ENCODE measurements around the gene GARIN5B. TPM values are rescaled to one million over a fixed set of nuclear protein-coding genes. Genes with fewer than 3 reads are reported as not detected.

GARIN5B gene
- total RNA-seq, 1 experiment from 2014 or later: not detected

DNA sequence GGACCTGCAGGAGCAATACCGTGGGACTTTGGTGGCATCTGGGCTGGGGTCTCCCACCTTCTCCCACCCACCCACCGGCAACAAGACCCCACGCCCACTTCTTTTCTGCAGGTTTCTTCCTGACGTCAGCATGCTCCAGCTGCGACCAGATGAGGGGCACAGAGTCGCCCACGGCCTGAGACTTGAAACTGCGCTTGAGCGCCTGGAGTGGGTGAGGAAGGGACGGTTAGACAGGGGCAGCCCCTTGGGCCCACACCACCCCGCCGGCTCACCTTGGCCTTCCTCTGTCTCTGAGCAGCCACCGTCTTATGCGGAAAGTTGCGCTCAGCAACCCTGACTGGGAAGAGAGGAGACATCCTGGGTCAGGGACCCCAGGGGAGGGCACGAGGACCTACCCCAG is 2.2 kb downstream of the GARIN5B start:
- H3K27me3 Mint-ChIP-seq (ENCODE audit: insufficient read depth, unreplicated experiment): peaks cover 6% of the 10 kb centered on the region

DNA sequence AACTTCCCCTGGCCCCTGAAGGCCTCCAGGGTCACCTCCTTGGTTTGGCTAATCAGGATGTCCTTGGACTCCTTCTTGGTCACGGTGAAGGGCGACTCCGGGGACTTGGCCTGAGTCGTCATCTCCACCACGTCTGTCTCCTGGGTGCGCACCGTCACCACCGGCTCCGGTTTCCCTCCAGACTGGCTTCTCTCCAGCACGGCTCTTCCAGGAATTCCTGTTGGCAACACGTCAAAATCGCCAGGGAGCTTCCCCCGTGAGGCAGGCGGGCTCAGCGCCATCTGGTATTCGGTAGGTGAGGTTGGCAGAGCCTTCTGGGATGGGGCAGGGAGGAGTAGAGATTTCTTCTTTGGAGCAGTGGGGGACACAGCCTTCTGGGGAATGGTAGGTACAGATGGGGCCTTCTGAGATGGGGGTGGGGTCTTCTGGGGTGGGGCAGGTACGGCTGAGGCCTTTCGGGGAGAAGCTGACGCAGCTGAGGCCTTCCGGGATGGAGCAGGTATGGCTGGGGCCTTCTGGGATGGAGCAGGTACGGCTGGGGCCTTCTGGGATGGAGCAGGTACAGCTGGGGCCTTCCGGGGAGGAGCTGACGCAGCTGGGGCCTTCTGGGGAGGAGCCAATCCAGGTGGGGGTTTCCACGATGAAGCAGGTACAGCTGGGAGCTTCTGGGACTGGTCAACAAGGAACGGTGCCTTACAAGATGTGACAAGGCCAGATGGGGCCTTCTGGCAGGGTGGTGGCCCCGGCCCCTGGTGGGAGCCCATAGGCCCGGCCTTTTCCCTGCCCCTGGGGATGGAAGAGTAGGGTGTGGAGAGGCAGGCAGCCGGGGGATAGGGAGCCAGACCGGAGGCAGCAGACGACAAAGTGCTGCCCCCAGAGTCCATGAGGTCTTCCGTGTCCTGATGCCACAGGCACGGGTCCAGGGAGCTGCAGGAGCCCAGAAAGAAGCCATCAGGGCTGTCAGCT is 3.8 kb downstream of the GARIN5B start:
- H3K4me1 ChIP-seq: 0 out of 2 replicates have a peak, but pooled peaks cover 3% of the 10 kb centered on the region
- ChIA-PET CTCF (no interaction called here), POLR2A (interaction anchor here (1.3 kb wide), 1 partner anchor 20 kb away, joined by 6 read pairs; the partner anchor contains the start of gene KMT5C)
- no peaks in the 10 kb centered on the region for H3K9me3 ChIP-seq
- H3K27me3 ChIP-seq (replicated peaks; ENCODE audit: control insufficient read depth, insufficient read depth, low read length): no peaks in the 10 kb centered on the region
- H3K9me3 Mint-ChIP-seq (ENCODE audit: unreplicated experiment): no peaks in the 10 kb centered on the region
- H3K27me3 Mint-ChIP-seq (ENCODE audit: insufficient read depth, unreplicated experiment): peaks cover 6% of the 10 kb centered on the region
- no peak overlapping the region for H3K4me3 ChIP-seq (ENCODE audit: low read depth, low read length)
- DNase-seq: no peak
- H3K36me3 ChIP-seq (ENCODE audit: control insufficient read depth, insufficient read depth, low read length): no peaks in the 10 kb centered on the region
- no peak overlapping the region for H3K27ac Mint-ChIP-seq (ENCODE audit: unreplicated experiment)
- no peaks in the 10 kb centered on the region for H3K36me3 Mint-ChIP-seq (ENCODE audit: insufficient read depth, unreplicated experiment)
- BruUV-seq (replicated peaks): no TSS peak
- intact Hi-C loops (cut with micrococcal nuclease; ENCODE audit: unreplicated experiment): no loop called here
- H3K4me3 Mint-ChIP-seq (ENCODE audit: unreplicated experiment): no peak overlapping the region
- no peaks in the 10 kb centered on the region for H3K4me1 Mint-ChIP-seq (ENCODE audit: low read depth, unreplicated experiment)
- no peak for TF ChIP-seq CTCF (IDR thresholded peaks at IDR 0.05; ENCODE audit: insufficient read depth in 1 of 2, low read depth in 1 of 2, low read length in 1 of 2, severe bottlenecking in 1 of 2, unreplicated experiment in 1 of 2)

More for the DNA sequence above, 2.2 kb downstream of the GARIN5B start:
- H3K27me3 ChIP-seq (replicated peaks; ENCODE audit: control insufficient read depth, insufficient read depth, low read length): no peaks in the 10 kb centered on the region
- no peak overlapping the region for H3K27ac Mint-ChIP-seq (ENCODE audit: unreplicated experiment)
- no peak for TF ChIP-seq CTCF (IDR thresholded peaks at IDR 0.05; ENCODE audit: insufficient read depth in 1 of 2, low read depth in 1 of 2, low read length in 1 of 2, severe bottlenecking in 1 of 2, unreplicated experiment in 1 of 2)
- H3K9me3 Mint-ChIP-seq (ENCODE audit: unreplicated experiment): no peaks in the 10 kb centered on the region
- BruUV-seq (replicated peaks): no TSS peak
- intact Hi-C loops (cut with micrococcal nuclease; ENCODE audit: unreplicated experiment): no loop called here
- no peaks in the 10 kb centered on the region for H3K36me3 Mint-ChIP-seq (ENCODE audit: insufficient read depth, unreplicated experiment)
- H3K4me1 ChIP-seq: no peaks in the 10 kb centered on the region
- H3K4me3 ChIP-seq (ENCODE audit: low read depth, low read length): no peak overlapping the region
- DNase-seq: no peak
- ChIA-PET CTCF (no interaction called here), POLR2A (no interaction called here)
- no peak overlapping the region for H3K4me3 Mint-ChIP-seq (ENCODE audit: unreplicated experiment)
- H3K36me3 ChIP-seq (ENCODE audit: control insufficient read depth, insufficient read depth, low read length): no peaks in the 10 kb centered on the region
- H3K4me1 Mint-ChIP-seq (ENCODE audit: low read depth, unreplicated experiment): no peaks in the 10 kb centered on the region
- H3K9me3 ChIP-seq: no peaks in the 10 kb centered on the region

DNA sequence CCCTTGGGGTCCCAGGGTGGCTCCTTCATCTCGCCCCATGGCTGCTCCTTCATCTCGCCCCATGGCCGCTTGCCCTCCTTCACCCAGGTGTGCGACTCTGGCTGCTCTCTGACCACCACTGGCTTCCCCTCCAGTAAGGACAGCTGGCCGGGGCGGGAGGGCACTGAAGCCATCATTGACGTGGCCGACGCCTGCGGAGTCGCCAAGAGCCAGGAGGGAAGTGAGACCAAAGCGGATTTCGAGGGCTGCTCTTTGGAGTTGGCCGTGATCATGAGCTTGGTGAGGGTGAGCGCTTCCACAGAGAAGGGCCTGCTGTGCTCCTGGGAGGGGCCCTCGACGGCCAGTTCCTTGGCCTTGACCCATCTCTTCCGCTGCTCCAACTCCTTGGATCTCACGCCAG is 4.6 kb downstream of the GARIN5B start:
- BruUV-seq (replicated peaks): no TSS peak
- intact Hi-C loops (cut with micrococcal nuclease; ENCODE audit: unreplicated experiment): no loop called here
- H3K27ac Mint-ChIP-seq (ENCODE audit: unreplicated experiment): no peak overlapping the region
- H3K36me3 Mint-ChIP-seq (ENCODE audit: insufficient read depth, unreplicated experiment): peaks cover 6% of the 10 kb centered on the region
- no peak overlapping the region for H3K4me3 ChIP-seq (ENCODE audit: low read depth, low read length)
- H3K36me3 ChIP-seq (ENCODE audit: control insufficient read depth, insufficient read depth, low read length): no peaks in the 10 kb centered on the region
- H3K9me3 Mint-ChIP-seq (ENCODE audit: unreplicated experiment): no peaks in the 10 kb centered on the region
- H3K27me3 ChIP-seq (replicated peaks; ENCODE audit: control insufficient read depth, insufficient read depth, low read length): peaks cover under 1% of the 10 kb centered on the region
- DNase-seq: no peak
- H3K9me3 ChIP-seq: no peaks in the 10 kb centered on the region
- TF ChIP-seq CTCF (IDR thresholded peaks at IDR 0.05; ENCODE audit: insufficient read depth in 1 of 2, low read depth in 1 of 2, low read length in 1 of 2, severe bottlenecking in 1 of 2, unreplicated experiment in 1 of 2): no peak
- H3K4me1 Mint-ChIP-seq (ENCODE audit: low read depth, unreplicated experiment): no peaks in the 10 kb centered on the region
- H3K4me1 ChIP-seq: peaks cover 4% of the 10 kb centered on the region; the same call in 1 of the 2 replicates
- H3K27me3 Mint-ChIP-seq (ENCODE audit: insufficient read depth, unreplicated experiment): peaks cover 6% of the 10 kb centered on the region
- CTCF ChIA-PET: no interaction called here
- no peak overlapping the region for H3K4me3 Mint-ChIP-seq (ENCODE audit: unreplicated experiment)
- POLR2A ChIA-PET: interaction anchor here (0.6 kb wide), 1 partner anchor 19 kb away, joined by 3 read pairs; no protein-coding TSS in a partner anchor

Data from Caco-2 (cell line).